Measurements from ENCODE around the gene CTH.
"Not testable (repeated sequence)": the region's sequence is repeated elsewhere in the genome, so short reads cannot be mapped to it uniquely, and the experiment has no call there.

Gene CTH

DNA sequence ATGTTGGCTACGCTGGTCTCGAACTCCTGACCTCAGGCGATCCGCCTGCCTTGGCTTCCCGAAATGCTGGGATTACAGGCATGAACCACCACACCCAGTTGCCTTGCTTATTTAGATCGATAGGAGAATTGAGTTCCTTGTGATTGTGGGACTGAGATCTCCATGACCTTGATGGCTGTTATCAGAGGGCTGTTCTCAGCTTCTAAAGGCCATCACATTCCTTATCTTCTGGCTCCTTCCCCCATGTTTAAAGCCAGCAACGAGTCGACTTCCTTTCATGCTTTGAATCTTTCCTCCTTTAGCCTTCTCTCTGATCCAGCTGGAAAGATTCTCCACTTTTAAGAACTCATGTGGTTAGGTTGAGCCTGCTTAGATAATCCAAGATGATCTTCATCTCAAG is 38.0 kb downstream of the CTH start:
- in situ Hi-C loops (cut with HindIII; ENCODE audit: low sequenced_read_pairs) = no loop called here

DNA sequence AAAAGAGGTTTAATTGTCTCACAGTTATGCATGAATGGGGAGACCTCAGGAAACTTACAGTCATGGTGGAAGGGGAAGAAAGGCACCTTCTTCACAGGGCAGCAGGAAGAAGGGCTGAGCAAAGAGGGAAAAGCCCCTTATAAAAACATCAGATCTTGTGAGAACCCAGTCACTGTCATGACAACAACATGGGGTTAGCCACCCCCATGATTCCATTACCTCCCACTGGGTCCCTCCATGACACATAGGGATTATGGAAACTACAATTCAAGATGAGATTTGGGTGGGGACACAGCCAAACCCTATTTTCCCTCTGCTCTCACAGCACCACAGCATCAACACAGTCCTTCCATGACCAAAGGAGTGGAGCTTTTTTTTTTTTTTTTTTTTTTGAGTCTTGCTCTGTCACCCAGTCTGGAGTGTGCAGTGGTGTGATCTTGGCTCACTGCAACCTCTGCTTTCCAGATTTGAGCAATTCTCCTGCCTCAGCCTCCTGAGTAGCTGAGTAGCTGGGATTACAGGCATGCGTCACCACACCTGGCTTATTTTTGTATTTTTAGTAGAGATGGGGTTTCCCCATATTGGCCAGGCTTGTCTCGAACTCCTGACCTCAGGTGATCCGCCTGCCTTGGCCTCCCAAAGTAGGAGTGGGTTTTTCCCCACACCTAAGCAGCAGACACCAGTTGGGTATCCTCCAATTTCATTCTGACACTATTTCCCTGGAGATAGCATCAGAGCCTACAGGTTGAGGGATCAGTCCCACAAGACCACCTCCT is 41.3 kb downstream of the CTH start:
- in situ Hi-C loops (cut with HindIII; ENCODE audit: low sequenced_read_pairs) = not testable (repeated sequence)

DNA sequence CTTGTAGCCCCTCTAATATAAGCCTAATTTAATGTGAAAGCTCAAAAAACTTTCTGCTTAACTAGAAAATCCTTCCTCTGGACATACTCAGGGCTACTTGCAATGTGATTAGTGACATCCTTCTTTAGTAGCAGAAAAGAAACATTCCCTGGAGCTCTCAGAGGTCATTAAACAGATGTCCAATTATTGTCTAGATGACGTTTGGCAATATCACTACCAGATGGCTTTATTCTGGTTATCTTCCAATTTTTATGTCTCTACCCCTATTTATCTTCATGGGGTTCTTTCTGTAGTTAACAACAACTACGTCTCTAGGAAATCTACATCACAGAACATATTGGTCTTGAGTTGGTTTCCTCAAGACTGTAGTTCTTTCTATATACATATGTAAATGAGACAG is 44.2 kb downstream of the CTH start:
- in situ Hi-C loops (cut with HindIII; ENCODE audit: low sequenced_read_pairs) = no loop called here

DNA sequence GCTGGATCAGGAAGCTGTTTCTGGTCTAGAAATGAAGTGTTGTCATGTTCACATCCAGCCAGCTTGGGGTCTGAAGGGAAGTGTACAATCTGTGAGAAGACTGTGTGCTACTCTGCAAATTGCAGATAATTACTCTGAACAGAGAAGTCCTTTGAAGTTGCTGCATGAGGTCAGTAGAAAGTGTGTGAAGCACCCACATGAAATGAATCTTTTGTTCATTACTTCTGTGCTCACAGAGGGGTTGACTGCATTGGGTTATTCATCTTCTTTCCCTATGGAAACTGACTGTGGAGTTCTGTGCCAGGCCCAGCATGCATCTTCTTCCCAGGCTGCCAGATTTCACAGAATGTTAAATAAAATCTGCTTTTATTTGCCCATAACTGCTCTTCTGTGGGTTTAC is 47.1 kb downstream of the CTH start:
- in situ Hi-C loops (cut with HindIII; ENCODE audit: low sequenced_read_pairs) = no loop called here

DNA sequence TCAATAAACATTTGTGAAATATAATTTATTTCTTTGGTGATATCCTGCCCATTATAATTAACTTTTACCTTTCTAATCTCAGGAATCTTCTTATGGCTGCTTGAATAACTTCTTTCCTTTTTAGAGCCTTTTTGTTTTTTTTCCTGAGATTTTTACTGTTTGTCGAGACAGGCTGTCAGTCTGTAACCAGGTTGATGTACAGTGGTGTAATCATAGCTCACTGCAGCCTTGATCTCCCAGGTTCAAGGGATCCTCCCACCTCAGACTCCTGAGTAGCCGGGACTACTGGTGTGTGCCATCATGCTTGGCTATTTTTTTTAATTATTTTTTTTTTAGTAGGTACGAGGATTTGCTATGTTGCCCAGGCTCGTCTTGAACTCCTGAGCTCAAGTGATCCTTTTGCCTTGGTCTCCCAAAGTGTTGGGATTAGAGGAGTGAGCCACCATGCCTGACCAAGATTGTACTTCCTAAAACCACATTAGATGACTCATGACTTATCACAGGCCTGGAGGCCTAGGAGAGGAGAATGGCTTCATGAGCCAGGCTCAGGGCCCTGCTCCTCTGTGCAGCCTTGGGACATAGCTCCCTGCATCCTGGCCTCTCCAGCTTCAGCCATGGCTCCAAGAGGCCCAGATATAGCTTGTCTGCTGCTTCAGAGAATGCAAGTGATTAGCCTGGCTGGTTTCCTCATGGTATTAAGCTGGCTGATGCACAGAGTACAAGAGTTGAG is 48.6 kb downstream of the CTH start:
- in situ Hi-C loops (cut with HindIII; ENCODE audit: low sequenced_read_pairs) = no loop called here

DNA sequence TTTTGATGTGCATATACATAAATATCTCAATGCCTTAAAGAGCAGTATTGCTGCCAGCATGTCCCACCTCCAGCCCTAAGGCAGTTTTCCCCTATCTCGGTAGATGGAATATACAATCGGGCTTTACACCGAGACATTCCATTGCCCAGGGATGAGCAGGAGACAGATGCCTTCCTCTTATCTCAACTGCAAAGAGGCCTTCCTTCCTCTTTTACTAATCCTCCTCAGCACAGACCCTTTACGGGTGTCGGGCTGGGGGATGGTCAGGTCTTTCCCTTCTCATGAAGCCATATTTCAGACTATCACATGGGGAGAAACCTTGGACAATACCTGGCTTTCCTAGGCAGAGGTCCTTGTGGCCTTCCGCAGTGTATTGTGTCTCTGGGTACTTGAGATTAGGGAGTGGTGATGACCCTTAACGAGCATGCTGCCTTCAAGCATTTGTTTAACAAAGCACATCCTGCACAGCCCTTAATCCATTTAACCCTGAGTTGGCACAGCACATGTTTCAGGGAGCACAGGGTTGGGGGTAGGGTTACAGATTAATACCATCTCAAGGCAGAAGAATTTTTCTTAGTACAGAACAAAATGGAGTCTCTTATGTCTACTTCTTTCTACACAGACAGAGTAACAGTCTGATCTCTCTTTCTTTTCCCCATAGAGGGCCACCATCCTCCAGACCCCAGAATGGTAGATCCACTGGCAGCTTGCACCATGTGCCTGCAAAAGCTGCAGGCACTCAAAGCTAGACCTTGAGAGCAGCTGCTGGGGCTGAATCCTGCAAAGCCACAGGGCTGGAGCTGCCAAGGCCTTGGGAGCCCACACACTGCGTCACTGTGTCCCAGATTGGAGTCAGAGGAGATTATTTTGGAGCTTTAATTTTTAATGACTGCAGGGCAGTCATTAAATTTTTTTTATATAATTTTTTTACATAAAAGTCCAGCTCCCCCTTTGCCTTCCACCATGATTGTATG is 50.0 kb downstream of the CTH start:
- in situ Hi-C loops (cut with HindIII; ENCODE audit: low sequenced_read_pairs) = not testable (repeated sequence)

DNA sequence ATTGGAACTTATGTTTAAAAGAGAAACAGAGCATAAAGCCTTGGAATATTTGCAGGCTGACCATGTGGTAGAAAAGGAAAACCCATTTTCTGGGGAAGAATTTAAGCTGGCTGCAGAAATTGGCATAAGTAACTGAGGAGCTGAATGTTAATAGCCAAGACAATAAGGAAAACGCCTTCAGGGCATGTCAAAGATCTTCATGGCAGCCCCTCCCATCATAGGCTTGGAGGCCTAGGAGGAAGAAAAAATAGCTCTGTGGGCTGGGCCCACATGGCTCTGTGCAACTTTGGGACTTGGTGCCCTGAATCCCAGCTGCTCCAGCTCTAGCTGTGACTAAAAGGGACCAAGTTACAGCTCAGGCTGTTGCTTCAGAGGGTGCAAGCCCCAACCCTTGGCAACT is 51.5 kb downstream of the CTH start:
- in situ Hi-C loops (cut with HindIII; ENCODE audit: low sequenced_read_pairs) = no loop called here

DNA sequence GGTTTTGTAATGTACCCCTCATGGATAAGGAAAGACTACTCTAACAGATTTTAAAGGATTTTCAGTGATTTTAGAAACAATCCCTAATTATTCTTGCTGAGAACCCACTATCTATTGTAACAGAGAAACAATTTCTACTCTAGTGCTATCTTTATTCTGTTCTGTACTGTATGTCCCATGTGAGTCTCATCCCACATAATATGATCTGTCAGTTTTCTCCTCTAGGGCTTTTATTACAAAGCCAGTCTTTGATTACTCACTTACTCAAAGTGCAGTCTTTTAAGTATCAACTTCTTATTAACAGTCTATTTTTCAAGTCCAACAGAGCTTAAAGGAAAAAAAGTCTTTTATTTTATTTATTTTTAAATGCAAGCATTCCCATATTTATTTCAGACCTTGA is 54.8 kb downstream of the CTH start:
- in situ Hi-C loops (cut with HindIII; ENCODE audit: low sequenced_read_pairs) = no loop called here

DNA sequence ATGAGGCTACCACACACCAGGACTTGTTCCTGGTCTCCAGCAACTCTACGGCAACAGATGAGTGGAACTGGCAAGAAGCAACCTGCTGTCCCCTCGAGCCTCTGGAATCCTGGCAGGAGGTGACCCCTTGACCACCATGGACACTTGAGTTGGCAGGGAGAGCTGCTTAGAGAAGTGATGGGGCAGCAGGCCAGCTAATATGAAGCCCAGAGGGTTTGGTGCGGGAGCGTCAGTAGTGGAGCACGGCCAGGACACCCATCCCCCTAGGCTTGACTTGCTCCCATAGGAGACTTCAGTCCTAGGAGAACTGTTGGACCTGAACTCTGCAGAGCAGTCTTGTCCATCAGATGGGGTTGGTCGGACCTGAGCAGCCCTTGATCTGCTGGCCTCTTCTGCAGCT is 56.5 kb downstream of the CTH start:
- in situ Hi-C loops (cut with HindIII; ENCODE audit: low sequenced_read_pairs) = no loop called here

DNA sequence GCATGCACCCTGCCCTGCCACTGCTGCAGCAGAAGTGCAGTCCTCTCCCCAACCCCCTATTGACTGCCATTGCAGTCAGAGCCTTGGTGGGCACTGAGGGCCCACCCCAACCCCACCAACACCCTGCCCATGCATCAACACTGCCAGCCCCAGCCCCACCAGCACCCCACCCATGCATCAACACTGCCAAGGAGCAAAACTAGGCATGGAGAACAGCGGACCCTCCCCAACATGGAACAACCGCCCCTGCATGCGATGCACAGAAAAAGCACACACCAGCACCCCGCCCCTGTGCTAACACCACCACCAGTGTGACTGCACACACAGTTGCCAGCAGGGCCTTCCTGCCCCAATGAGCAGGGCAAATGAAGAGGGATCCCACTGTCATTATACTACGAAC is 57.1 kb downstream of the CTH start:
- in situ Hi-C loops (cut with HindIII; ENCODE audit: low sequenced_read_pairs) = no loop called here

DNA sequence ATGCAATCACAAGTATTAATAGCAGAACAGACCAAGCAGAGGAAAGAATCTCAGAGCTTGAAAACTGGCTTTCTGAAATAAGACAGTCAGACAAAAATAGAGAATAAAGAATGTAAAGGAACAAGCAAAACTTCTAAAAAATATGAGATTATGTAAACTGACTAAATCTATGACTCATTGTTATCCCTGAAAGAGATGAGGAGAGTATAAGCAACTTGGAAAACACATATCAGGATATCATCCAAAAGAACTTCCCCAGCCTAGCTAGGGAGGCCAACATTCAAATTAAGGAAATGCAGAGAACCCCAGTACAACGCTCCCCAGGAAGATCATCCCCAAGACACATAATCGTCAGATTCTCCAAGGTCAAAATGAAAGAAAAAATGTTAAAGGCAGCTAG is 58.1 kb downstream of the CTH start:
- in situ Hi-C loops (cut with HindIII; ENCODE audit: low sequenced_read_pairs) = not testable (repeated sequence)

DNA sequence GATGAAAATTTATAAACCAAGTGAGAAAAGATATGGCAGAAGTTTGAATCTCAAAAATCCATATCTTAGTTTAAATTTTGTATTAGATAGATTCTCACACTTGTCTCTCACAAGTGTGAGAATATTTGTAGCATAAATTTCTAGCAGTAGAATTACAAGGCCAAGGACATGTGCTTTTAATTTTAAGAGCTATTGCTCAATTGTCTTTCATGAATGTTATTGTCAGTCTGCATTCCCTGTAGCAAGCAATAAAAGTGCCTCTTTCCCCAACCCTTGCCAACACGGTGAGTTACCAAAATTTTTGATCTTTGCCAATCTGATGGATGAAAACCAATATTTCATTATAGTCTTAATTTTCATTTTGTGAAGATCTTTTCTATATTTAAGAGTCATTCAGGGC is 64.0 kb downstream of the CTH start:
- in situ Hi-C loops (cut with HindIII; ENCODE audit: low sequenced_read_pairs) = no loop called here

DNA sequence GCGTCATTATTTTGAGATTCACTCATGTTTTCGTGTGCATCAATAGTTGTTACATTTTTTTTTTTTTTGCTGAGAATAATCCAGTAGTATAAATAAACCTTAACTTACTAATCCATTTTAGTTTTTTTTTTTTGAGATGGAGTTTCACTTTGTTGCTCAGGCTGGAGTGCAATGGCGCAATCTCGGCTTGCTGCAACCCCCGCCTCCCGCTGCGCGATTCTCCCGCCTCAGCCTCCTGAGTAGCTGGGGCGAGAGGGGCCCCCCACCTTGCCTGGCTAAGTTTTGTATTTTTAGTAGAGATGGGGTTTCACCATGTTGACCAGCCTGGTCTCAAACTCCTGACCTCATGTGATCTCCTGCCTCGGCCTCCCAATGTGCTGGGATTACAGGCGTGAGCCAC is 66.0 kb downstream of the CTH start:
- in situ Hi-C loops (cut with HindIII; ENCODE audit: low sequenced_read_pairs) = no loop called here

DNA sequence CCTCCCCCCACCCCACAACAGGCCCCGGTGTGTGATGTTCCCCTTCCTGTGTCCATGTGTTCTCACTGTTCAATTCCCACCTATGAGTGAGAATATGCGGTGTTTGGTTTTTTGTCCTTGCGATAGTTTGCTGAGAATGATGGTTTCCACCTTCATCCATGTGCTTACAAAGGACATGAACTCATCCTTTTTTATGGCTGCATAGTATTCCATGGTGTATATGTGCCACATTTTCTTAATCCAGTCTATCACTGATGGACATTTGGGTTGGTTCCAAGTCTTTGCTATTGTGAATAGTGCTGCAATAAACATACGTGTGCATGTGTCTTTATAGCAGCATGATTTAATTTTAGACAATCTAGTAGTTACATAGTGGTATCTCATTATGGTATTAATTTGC is 66.8 kb downstream of the CTH start:
- in situ Hi-C loops (cut with HindIII; ENCODE audit: low sequenced_read_pairs) = not testable (repeated sequence)

DNA sequence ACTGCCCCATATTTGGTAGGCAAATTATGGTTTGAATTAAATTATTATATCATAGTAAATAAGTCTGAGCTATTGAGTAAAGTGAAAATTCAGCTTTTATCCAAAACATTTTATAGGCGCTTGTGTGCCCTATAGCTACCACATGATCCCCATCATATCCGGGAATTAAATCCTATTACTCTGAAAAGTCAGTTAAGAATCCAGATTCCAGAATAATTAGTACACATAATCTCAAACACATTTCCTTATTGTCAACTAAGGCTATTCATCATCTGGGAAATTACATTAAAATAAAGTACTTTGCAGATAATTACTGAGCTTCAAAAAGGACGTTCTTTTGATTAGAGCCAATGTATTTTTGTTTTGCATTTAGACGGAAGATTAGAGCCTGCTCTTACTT is 72.3 kb downstream of the CTH start:
- in situ Hi-C loops (cut with HindIII; ENCODE audit: low sequenced_read_pairs) = no loop called here

DNA sequence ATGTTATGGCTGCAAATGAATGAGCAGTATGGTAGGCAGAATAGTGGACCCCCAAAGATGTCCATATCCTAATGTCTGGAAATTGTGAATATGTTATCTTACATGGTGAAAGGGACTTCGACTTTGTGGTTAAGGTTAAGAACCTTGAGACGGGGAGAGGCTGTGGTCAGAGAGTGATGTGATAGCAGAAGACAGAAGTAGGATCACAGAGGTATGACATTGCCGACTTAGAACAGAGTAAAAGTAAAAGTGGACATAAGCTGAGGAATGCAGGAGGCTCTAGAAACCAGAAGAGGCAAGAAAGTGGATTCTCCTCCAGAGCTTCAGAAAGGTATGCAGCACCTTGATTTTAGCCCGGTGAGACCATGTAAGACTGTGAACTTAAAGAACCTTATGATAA is 74.6 kb downstream of the CTH start:
- in situ Hi-C loops (cut with HindIII; ENCODE audit: low sequenced_read_pairs) = no loop called here

DNA sequence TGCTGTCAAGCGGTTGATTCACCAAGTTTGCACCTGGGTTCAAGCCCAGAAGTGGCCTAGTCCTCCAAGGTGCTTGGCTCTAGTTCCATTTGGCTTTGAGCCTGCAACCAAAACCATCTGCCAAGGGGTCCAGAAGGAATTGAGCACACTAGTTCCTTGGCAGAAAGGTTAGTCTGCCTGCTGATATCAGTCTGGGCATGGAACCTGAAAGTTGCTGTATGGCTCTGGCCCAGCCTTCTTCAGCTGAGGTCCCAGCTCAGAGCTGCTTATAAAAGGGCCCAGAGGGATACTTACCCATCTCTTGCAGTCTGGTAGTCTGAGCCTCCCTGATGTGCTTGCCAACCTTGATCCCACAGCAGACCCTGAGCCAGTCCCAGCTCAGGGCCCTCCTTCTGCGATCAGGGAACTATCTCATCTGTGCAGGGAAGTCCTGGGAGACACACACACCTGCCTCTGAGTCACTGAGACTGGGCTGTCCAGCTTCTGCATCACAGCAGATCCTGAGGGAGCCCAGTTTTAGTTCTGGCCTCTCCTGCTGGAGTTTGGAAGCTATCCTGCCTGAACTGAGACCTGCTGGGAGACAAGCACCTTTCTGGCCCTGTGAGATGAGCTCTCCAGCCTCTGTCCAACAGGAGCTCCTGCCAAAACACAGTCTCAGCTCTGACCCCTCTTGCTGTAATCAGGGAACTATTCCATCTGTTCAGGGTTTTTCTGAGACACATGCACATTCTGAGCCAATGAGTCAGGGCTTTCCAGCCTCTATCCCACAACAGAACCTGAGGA is 75.8 kb downstream of the CTH start:
- in situ Hi-C loops (cut with HindIII; ENCODE audit: low sequenced_read_pairs) = no loop called here

DNA sequence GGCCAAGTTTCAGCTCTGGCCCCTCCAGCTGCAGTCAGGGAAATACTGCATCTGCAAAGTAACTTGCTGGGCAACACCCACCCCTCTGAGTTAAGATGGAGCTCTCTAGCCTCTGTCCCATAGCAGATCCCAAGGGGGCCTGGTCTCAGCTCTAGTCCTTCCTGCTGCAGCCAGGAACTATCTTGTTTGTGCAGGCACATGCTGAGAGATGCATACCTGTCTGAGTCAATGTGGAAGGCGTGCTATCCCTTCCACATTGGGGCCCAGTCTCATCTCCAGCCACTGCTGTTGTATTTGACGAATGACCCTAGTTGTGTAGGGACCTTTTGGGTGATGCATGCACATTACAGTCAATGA is 76.4 kb downstream of the CTH start:
- in situ Hi-C loops (cut with HindIII; ENCODE audit: low sequenced_read_pairs) = no loop called here

DNA sequence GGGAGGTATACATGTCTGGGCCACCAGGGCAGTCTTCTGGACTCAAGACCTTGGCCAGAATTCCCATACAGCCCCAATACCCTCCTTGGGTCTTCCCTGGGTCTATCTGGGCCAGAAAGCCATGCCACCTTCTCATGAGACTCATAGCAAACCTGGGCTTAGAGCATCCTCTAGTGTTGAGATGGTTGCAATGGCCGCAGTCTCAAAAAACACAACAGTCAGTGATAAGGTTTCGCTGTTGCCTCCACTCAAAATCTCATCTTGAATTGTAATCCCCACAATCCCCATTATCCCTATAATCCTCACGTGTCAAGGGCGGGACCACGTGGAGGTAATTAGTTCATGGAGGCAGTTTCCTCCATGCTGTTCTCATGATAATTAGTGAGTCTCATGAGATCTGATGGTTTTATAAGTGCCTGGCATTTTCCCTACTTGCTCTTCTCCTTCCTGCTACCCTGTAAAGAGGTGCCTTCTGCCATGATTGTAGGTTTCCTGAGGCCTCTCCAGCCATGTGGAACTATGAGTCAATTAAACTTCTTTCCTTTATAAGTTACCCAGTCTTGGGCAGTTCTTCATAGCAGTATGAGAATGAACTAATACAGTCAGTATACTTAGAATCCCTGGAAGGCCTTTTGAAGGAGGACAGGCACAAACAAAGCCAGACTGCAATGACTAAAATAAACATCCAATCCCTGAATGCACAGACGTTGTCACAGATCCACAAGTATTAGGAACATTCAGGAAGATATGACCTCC is 77.0 kb downstream of the CTH start:
- in situ Hi-C loops (cut with HindIII; ENCODE audit: low sequenced_read_pairs) = no loop called here

Measured in DLD1 (cell line).